Activated B cell treated with CpG ODN at 0.5 μM for 24 hours (primary cell): ENCODE measurements around the gene ASXL1. TPM values are rescaled to one million over a fixed set of nuclear protein-coding genes. Genes with fewer than 3 reads are reported as not detected.

Experiments
- ATAC-seq: fragments of 200-7000 bp; cut with Tn5 transposase; one replicate; pipeline ENCODE4 v1.10.0; 2021; ENCODE audit warnings: low read depth, mild to moderate bottlenecking, moderate library complexity
- CTCF ChIA-PET: fragments of 350-600 bp; sonication (Branson Sonifier 250); formaldehyde crosslinking; loops from one replicate; lab custom pipeline; 2021; ENCODE audit warnings: antibody characterized with exemption; lab: Charles Lee
- POLR2A ChIA-PET: fragments of 350-600 bp; sonication (Branson Sonifier 250); formaldehyde crosslinking; loops from one replicate; lab custom pipeline; 2021; ENCODE audit warnings: antibody characterized with exemption; lab: Charles Lee
- DNase-seq: peaks from one replicate; pipeline ENCODE4 v3.0.0; 2022
- H3K27ac Mint-ChIP-seq: one replicate; pipeline ENCODE4 v1.8.0; 2020; ENCODE audit warnings: mixed read lengths
- H3K27me3 Mint-ChIP-seq: one replicate; pipeline ENCODE4 v1.8.0; 2021; ENCODE audit warnings: mixed read lengths
- H3K36me3 Mint-ChIP-seq: one replicate; pipeline ENCODE4 v1.8.0; 2021; ENCODE audit warnings: low read depth, mixed read lengths
- H3K4me1 Mint-ChIP-seq: one replicate; pipeline ENCODE4 v1.8.0; 2021; ENCODE audit warnings: mixed read lengths
- H3K4me3 Mint-ChIP-seq: one replicate; pipeline ENCODE4 v1.8.0; 2020; ENCODE audit warnings: mild to moderate bottlenecking, mixed read lengths
- H3K9me3 Mint-ChIP-seq: one replicate; pipeline ENCODE4 v1.8.0; 2020; ENCODE audit warnings: mixed read lengths
- intact Hi-C: fragments of 100-400 bp; cut with micrococcal nuclease; formaldehyde crosslinking; loops from one replicate; pipeline ENCODE4 v1.15.1; 2024
- total RNA-seq: library from RNA; stranded (reverse); gene quantifications from 2 replicates; pipeline ENCODE4 v1.2.3, GENCODE V29; 2022
- TF ChIP-seq, protein P1 (sequence below): fragments of 200-600 bp; IDR thresholded peaks from one replicate; pipeline ENCODE4 v1.8.0; 2022; ENCODE audit warnings: antibody characterized with exemption, mild to moderate bottlenecking

ASXL1 gene
- total RNA-seq, 1 donor from 2014 or later, result 169 TPM

DNA sequence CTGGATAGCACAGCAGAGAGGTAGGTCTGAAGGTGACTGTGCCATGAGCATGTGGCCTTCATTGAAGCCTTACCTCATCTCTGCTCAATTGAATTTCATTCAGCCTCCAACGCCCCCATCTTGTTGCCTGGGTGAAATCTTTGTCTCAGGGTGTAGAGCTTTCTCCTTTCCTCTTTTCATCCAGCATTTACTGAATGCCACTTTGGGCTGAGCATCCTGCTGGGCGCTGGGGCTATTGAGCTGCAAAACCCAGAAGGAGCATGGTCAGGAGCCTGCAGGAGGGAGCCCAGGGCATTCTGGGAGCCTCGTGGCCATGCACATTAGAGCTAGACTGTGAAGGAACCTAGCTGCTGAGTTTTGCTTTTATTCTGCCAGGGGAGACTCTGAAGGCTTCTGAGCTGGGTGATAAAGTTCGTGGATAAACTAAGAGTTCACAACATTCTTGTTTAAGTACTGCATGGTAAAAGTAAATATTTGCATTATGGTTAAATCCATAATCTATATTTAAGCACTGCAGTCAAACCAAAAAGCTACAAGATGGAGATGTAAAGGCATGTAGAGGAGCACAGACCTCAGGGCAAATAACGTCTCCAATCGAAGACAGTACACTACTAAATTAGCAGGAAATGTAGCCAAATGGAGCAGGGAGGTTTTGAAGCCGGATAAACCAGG lies 13.2 kb upstream of the ASXL1 start:
- ChIA-PET POLR2A (interaction anchor here (0.5 to 1.5 kb wide), 3 partner anchors 11 to 52 kb away, joined by 4 to 6 read pairs (median 5); partner anchors contain the start of gene ASXL1), CTCF (no interaction called here)
- Mint-ChIP-seq H3K27me3 (no peaks in the 10 kb centered on the region), H3K9me3 (no peaks in the 10 kb centered on the region), H3K4me3 (no peak overlapping the region), H3K4me1 (peaks cover 12% of the 10 kb centered on the region), H3K36me3 (no peaks in the 10 kb centered on the region), H3K27ac (no peak overlapping the region)
- ATAC-seq, result no peak
- DNase-seq, result no peak
- intact Hi-C loops, result no loop called here
- TF ChIP-seq, protein P1, sequence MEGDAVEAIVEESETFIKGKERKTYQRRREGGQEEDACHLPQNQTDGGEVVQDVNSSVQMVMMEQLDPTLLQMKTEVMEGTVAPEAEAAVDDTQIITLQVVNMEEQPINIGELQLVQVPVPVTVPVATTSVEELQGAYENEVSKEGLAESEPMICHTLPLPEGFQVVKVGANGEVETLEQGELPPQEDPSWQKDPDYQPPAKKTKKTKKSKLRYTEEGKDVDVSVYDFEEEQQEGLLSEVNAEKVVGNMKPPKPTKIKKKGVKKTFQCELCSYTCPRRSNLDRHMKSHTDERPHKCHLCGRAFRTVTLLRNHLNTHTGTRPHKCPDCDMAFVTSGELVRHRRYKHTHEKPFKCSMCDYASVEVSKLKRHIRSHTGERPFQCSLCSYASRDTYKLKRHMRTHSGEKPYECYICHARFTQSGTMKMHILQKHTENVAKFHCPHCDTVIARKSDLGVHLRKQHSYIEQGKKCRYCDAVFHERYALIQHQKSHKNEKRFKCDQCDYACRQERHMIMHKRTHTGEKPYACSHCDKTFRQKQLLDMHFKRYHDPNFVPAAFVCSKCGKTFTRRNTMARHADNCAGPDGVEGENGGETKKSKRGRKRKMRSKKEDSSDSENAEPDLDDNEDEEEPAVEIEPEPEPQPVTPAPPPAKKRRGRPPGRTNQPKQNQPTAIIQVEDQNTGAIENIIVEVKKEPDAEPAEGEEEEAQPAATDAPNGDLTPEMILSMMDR, result no peak

DNA sequence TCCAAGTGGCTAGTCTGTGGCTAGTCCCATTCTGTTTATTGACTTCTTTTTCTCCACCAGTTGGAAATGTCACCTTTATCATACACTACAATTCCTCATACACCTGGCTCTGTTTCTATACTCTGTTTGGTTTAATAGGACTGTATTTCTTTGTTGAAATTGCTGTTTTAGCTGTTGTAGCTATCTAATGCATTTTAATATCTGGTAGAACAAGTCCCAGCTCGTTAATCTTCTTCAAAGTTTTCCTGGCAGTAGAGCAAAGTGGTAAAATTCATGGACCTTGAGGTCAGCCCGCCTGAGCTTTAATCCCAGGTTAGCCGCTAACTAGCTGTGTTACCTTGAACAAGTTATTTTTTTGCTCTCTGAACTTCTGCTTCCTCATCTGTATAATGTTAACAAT lies 9.9 kb upstream of the ASXL1 start:
- Mint-ChIP-seq H3K4me1 (peaks cover 20% of the 10 kb centered on the region), H3K9me3 (no peaks in the 10 kb centered on the region), H3K36me3 (no peaks in the 10 kb centered on the region), H3K4me3 (no peak overlapping the region), H3K27ac (no peak overlapping the region), H3K27me3 (no peaks in the 10 kb centered on the region)
- no peak for ATAC-seq
- DNase-seq, result no peak
- TF ChIP-seq, protein P1, result no peak
- ChIA-PET CTCF (no interaction called here), POLR2A (no interaction called here)
- intact Hi-C loops, result no loop called here

DNA sequence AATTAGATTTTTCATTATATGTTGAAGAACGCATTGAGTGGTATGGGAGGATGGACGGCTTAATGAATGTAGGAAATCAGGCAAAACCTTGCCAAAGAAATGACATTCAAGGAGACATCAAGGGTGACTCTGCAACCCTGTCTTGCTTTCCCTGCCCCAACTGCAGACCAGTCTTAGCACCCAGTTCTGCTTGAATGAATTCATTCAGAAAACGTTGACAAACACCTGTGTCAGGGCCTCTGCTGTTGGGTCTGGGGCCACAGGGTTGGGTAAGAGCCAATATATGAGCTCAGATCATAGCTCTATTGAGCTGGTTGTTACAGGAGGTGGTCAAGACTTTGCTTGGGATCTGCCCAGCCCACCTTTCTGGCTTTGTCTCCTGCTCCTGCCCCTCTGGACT lies 7.7 kb upstream of the ASXL1 start:
- intact Hi-C loops, result loop anchor here (10.0 kb wide), 1 partner anchor 1644 kb away; the partner anchor contains the start of gene RALY

DNA sequence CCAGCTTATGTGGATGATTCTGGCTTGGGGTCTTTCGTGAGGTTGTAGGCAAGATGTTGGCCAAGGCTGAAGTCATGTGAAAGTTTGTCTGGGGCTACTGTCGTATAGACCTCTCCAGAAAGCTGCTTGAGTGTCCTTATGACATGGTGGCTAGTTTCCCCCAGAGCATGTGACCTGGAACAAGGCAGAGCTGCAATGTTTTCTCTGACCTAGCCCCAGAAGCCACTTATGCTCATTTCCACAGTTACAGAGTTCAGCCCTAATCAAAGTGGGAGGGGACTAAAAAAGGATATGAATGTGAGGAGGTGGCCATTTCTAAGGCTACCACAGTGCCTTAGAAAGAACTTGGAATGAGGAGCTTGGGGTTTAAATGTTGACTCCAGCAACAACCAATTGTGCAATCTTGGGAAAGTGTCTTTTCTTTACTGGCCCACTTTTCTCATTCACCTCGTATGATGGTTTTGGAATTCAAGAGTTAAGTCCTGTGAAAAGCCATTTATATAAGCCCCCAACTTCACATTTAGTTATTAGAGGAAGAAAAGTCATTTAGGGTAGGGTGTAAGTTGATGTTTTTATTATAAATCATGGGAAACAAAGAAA lies 5.9 kb upstream of the ASXL1 start:
- ATAC-seq (no peak), DNase-seq (no peak)
- ChIA-PET CTCF (no interaction called here), POLR2A (interaction anchor here (0.7 kb wide), 1 partner anchor 175 kb away, joined by 3 read pairs; no protein-coding TSS in a partner anchor)
- peaks cover 53% of the 10 kb centered on the region for H3K4me1 Mint-ChIP-seq
- TF ChIP-seq, protein P1, result no peak
- no peak overlapping the region for H3K4me3 Mint-ChIP-seq
- no peak overlapping the region for H3K27ac Mint-ChIP-seq
- H3K36me3 Mint-ChIP-seq, result no peaks in the 10 kb centered on the region
- no peaks in the 10 kb centered on the region for H3K27me3 Mint-ChIP-seq
- H3K9me3 Mint-ChIP-seq, result no peaks in the 10 kb centered on the region
- intact Hi-C loops, result loop anchor here (10.0 kb wide), 1 partner anchor 1643 kb away; the partner anchor contains the start of gene RALY

More for the DNA sequence above, 7.7 kb upstream of the ASXL1 start:
- Mint-ChIP-seq H3K4me1 (peaks cover 37% of the 10 kb centered on the region), H3K36me3 (no peaks in the 10 kb centered on the region), H3K4me3 (no peak overlapping the region), H3K27me3 (no peaks in the 10 kb centered on the region), H3K27ac (peak overlapping the region; percentile 8), H3K9me3 (no peaks in the 10 kb centered on the region)
- ChIA-PET POLR2A (interaction anchor here (0.9 to 1.0 kb wide), 2 partner anchors 12 to 46 kb away, joined by 4 to 5 read pairs; no protein-coding TSS in a partner anchor), CTCF (no interaction called here)
- ATAC-seq (no peak), DNase-seq (no peak)
- TF ChIP-seq, protein P1, result no peak
